ENCODE measurements around the gene PLD1.

DNA sequence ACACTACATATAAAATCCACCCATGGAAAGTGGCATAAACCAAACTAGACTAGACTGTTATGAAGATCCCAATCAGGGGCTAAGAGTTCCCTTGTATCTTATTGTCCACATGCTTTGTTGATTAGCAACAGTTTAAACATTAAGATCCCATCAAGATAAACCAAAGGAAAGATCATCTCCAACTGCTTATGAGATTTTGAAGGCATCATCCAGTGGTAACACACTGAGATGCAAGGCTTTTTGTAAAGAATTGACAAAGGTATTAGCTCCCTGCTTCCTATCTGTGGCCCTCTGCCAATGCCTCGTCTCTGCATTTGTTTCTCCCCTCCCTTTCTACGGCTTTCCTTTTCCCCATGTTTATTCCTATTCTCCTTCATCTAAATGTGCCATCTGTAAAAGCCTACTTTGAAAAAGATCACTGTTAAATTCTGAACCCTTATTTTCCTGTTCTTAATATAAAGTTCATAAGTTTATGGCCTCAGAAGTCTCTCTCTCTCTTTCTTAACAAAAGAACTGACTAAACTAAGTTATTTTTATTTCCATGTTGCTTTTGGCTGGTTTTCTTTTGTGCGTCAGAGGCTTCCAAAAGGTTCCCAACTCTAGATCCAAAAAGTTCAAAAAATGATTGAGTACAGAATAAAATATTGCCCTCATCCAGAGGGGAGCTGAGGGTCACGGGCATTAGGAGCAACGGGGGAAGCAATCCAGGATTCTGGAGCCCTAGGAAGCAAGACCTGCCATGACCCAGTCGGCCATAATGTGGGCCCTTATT, 5.5 kb downstream of the PLD1 start:
- TF ChIP-seq, protein P1, sequence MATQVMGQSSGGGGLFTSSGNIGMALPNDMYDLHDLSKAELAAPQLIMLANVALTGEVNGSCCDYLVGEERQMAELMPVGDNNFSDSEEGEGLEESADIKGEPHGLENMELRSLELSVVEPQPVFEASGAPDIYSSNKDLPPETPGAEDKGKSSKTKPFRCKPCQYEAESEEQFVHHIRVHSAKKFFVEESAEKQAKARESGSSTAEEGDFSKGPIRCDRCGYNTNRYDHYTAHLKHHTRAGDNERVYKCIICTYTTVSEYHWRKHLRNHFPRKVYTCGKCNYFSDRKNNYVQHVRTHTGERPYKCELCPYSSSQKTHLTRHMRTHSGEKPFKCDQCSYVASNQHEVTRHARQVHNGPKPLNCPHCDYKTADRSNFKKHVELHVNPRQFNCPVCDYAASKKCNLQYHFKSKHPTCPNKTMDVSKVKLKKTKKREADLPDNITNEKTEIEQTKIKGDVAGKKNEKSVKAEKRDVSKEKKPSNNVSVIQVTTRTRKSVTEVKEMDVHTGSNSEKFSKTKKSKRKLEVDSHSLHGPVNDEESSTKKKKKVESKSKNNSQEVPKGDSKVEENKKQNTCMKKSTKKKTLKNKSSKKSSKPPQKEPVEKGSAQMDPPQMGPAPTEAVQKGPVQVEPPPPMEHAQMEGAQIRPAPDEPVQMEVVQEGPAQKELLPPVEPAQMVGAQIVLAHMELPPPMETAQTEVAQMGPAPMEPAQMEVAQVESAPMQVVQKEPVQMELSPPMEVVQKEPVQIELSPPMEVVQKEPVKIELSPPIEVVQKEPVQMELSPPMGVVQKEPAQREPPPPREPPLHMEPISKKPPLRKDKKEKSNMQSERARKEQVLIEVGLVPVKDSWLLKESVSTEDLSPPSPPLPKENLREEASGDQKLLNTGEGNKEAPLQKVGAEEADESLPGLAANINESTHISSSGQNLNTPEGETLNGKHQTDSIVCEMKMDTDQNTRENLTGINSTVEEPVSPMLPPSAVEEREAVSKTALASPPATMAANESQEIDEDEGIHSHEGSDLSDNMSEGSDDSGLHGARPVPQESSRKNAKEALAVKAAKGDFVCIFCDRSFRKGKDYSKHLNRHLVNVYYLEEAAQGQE (IDR thresholded peaks at IDR 0.05; ENCODE audit: insufficient read depth in 1 of 2, low read depth in 2 of 2, low read length in 2 of 2) = no peak
- TF ChIP-seq SIN3A (IDR thresholded peaks at IDR 0.05; ENCODE audit: borderline replicate concordance, insufficient read depth, low read length) (no peak), POLR2AphosphoS5 (IDR thresholded peaks at IDR 0.05; ENCODE audit: low read depth, low read length) (no peak), TAF1 (IDR thresholded peaks at IDR 0.05; ENCODE audit: borderline replicate concordance, insufficient read depth, low read length) (no peak)
